ENCODE data around the gene ABHD1. TPM values are rescaled to one million over a fixed set of nuclear protein-coding genes. Genes with fewer than 3 reads are reported as not detected.

ABHD1 gene
- total and polyA plus RNA-seq, 2 experiments from 2014 or later = 0.38 to 0.55 TPM

GRCh38 chr2:27105981-27106380, 17.6 kb upstream of the ABHD1 start (continued):
- TF ChIP-seq ZNF462 (CRISPR knock-in tag; IDR thresholded peaks at IDR 0.05) = no peak
- no peak for TF ChIP-seq EZH2phosphoT487 (IDR thresholded peaks at IDR 0.05; ENCODE audit: unreplicated experiment)
- no peak for TF ChIP-seq NANOG (IDR thresholded peaks at IDR 0.05; ENCODE audit: borderline replicate concordance)
- no peak for TF ChIP-seq CREB1 (CRISPR knock-in tag; IDR thresholded peaks at IDR 0.05; ENCODE audit: low read depth)
- TF ChIP-seq STAT1 (IDR thresholded peaks at IDR 0.05; ENCODE audit: unreplicated experiment) = no peak
- TF ChIP-seq ETS1 (IDR thresholded peaks at IDR 0.05) = no peak
- no peak for TF ChIP-seq ZNF331 (CRISPR knock-in tag; IDR thresholded peaks at IDR 0.05; ENCODE audit: low read depth)
- no peak for TF ChIP-seq EZH2 (IDR thresholded peaks at IDR 0.05; ENCODE audit: low read depth, unreplicated experiment)

- H3K36me3 ChIP-seq (ENCODE audit: insufficient read depth) = no peaks in the 10 kb centered on the region
- H3F3A ChIP-seq (replicated peaks; ENCODE audit: low read depth) = no peaks in the 10 kb centered on the region
- H3K4me3 ChIP-seq = no peak overlapping the region
- Mint-ChIP-seq H3K4me1 (peaks cover 6% of the 10 kb centered on the region; the same call in 2 of the 3 replicates), H3K9me3 (no peaks in the 10 kb centered on the region), H3K4me3 (no peak overlapping the region), H3K27me3 (ENCODE audit: insufficient read depth, low read depth, poor library complexity) (peaks cover 4% of the 10 kb centered on the region), H3K27ac (no peak overlapping the region), H3K36me3 (ENCODE audit: low read depth) (no peaks in the 10 kb centered on the region)
- no peak overlapping the region for H3K27ac ChIP-seq (ENCODE audit: low read depth)
- ATAC-seq (no peak), DNase-seq (ENCODE audit: low spot score) (no peak)
- no peaks in the 10 kb centered on the region for H3K27me3 ChIP-seq (ENCODE audit: insufficient read depth)
- H3K4me1 ChIP-seq (ENCODE audit: insufficient read depth) = no peaks in the 10 kb centered on the region
- H3K4me2 ChIP-seq = no peak overlapping the region
- no peaks in the 10 kb centered on the region for H3K79me2 ChIP-seq (replicated peaks; ENCODE audit: insufficient read depth)
- H4K20me1 ChIP-seq (replicated peaks; ENCODE audit: insufficient read depth) = no peaks in the 10 kb centered on the region
- H3K9me2 ChIP-seq (ENCODE audit: insufficient read depth) = no peaks in the 10 kb centered on the region
- H2AFZ ChIP-seq = no peak overlapping the region
- TF ChIP-seq EZH2 (IDR thresholded peaks at IDR 0.05; ENCODE audit: low read depth, unreplicated experiment) (no peak), CREB1 (CRISPR knock-in tag; IDR thresholded peaks at IDR 0.05; ENCODE audit: low read depth) (no peak), POLR2AphosphoS5 (IDR thresholded peaks at IDR 0.05; ENCODE audit: low read depth) (no peak), JUNB (IDR thresholded peaks at IDR 0.05; ENCODE audit: unreplicated experiment) (no peak), ZNF114 (CRISPR knock-in tag; IDR thresholded peaks at IDR 0.05) (no peak), ZNF331 (CRISPR knock-in tag; IDR thresholded peaks at IDR 0.05; ENCODE audit: low read depth) (no peak), ETS1 (IDR thresholded peaks at IDR 0.05) (no peak), CTCF (conservative IDR thresholded peaks at IDR 0.05; ENCODE audit: low read depth in 2 of 2) (no peak), STAT1 (IDR thresholded peaks at IDR 0.05; ENCODE audit: unreplicated experiment) (no peak)
These were observed 15.4 kb upstream of the ABHD1 start for GRCh38 chr2:27108221-27108620.

All from GM23338 (cell line).